NCI-H2081 treated with DMSO at 0.1 percent for 48 hours (cell line): ENCODE measurements around the gene EHBP1.
"Not testable (repeated sequence)": the region's sequence is repeated elsewhere in the genome, so short reads cannot be mapped to it uniquely, and the experiment has no call there.

Experiments
- DNase-seq: peaks from one replicate; lab custom pipeline; 2025; lab: John Stamatoyannopoulos, UW

Gene EHBP1

GRCh38 chr2:62736899-62737559 is 31.5 kb downstream of the EHBP1 start:
- no peak for DNase-seq

- no peak for DNase-seq
Measured at GRCh38 chr2:62738981-62739936, 33.7 kb downstream of the EHBP1 start.

DNA sequence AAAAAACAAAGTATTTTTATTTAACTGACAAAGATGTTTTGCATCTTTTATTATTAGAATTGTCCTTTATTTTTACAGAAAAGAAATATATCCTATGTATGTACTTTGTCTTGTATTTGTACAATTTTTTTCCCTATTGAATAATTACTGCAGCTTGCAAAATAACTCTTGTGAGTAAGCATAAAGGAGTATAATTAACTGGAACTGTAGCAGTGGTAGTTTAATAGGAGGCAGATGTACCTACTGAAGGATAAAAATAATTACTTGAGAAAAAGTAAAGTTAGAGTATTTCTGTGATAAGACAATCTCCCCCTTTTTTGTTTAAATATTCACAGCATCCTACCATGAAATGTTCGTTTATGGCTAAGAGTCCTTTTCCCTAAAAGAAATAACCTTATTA is 34.7 kb downstream of the EHBP1 start:
- no peak for DNase-seq

DNA sequence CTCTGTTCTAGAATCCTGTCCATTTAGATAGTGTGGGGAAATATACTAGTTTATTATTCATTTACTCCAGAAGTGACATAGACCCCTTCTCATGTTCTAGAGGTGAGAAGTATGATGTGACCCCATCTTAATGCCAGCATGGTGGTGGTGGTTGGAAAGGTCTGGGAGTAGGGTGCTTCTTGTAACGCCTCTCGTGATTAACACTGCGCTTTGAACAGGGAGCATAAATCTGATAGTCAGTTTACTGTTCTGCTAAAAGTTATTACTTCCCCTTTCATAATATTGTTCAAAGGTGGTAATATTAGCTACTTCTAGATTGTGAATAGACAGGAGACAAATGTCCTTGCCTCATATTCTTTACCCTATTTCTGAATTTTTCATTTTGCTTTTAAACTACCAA is 35.6 kb downstream of the EHBP1 start:
- DNase-seq, result no peak

DNA sequence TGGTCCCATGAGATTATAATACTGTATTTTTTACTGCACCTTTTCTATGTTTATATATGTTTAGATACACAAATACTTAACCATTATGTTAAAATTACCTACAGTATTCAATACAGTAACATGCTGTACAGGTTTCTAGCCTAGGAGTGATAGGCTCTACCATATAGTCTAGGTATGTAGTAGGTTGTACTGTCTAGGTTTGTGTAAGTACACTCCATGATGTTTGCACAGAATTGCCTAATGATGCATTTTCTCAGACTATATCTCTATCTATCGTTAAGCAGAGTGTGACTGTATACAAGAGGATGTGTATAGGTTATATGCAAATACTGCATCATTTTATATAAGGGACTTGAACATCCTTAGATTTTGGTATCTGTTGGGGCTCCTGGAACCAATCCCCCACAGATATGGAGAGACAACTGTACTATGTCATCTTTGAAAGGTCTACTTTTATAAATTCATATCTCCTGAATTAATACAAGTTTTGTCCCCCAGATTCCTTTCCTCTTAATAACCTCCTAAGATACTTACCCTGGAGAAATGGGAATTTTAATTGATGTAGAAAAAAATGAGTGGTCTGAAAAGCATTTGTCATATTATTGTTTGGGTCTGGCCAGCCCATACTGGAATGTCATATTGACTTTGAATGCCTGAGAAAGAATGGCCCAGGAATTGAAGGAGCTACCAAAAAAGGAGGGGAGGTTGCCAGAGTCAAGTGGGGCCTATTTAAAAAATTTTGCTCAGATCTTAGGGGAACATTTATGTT is 36.6 kb downstream of the EHBP1 start:
- DNase-seq, result no peak

- DNase-seq, result no peak
Measured at GRCh38 chr2:62743506-62743905, 38.0 kb downstream of the EHBP1 start.

- no peak for DNase-seq
Measured at GRCh38 chr2:62744603-62745002, 39.1 kb downstream of the EHBP1 start.

DNA sequence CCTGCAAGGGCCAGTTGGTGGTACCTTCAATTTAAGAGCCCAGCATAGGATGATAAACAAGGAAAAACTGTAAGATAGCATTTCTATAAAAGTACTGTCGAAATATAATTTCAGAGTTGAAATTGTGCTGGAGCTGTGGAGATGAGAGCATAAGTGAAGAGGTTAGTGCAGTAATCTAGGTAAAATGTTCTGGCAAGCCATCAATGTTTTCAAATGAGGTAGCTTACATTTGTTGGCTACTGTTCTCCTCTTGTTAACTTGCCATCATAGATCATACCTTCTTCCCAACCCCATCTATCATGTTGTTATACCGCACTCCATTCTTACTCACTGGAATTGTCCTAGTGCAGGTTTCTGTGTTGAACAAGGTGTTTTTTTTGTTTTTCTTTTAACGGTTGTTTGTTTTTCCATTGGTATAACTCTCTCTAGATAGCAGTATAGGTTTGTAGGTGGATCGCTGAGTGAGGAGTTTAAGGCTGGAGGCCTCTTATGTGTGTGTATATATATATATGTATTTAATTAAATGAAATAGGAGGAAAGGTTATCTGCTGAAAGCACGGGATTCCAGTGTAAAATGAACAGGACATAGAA is 40.5 kb downstream of the EHBP1 start:
- DNase-seq, result no peak

- no peak for DNase-seq
Measured at GRCh38 chr2:62747169-62747568, 41.7 kb downstream of the EHBP1 start.

DNA sequence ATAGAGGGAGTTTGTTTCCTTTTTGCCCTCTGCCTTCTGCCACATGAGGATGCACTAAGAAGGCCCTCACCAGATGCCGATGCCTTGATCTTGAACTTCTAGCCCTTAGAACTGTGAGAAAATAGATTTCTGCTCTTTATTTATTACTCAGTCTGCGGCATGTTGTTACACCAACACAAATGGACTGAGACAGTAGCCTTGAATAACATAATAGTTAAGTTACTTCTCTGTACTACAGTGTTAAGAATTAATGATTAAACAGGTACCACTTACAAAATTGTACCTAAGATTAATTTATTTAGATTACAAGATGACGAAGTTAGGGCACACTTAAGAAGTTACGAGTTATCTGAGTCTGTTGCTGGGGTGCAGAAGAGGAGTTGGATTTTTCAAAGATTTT is 42.4 kb downstream of the EHBP1 start:
- DNase-seq, result no peak

DNA sequence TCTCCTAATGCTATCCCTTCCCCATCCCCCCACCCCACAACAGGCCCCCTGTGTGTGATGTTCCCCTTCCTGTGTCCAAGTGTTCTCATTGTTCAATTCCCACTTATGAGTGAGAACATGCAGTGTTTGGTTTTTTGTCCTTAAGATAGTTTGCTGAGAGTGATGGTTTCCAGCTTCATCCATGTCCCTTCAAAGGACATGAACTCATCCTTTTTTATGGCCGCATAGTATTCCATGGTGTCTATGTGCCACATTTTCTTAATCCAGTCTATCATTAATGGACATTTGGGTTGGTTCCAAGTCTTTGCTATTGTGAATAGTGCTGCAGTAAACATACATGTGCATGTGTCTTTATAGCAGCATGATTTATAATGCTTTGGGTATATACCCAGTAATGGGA is 43.6 kb downstream of the EHBP1 start:
- DNase-seq, result not testable (repeated sequence)

GRCh38 chr2:62757029-62757428 is 51.5 kb downstream of the EHBP1 start:
- no peak for DNase-seq

DNA sequence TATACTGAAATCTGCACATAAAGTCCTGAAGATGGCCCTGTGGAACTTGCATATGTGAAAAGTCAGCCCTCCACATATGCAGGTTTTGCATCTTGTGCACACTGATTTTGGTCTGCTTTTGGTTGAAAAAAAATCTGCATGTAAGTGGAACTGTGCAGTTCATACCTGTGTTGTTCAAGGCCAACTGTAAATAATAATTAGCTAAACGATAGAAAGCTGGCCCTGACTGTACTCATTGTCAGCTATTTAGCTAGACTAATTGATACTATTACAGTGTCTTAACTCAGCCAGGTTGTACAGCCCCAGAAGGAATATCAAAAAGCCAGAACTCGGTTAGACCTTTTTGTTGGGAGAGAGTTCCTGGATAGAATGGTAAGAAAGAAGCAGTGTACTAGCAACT is 54.5 kb downstream of the EHBP1 start:
- DNase-seq, result no peak

- DNase-seq, result no peak
Measured at GRCh38 chr2:62760555-62760954, 55.0 kb downstream of the EHBP1 start.

DNA sequence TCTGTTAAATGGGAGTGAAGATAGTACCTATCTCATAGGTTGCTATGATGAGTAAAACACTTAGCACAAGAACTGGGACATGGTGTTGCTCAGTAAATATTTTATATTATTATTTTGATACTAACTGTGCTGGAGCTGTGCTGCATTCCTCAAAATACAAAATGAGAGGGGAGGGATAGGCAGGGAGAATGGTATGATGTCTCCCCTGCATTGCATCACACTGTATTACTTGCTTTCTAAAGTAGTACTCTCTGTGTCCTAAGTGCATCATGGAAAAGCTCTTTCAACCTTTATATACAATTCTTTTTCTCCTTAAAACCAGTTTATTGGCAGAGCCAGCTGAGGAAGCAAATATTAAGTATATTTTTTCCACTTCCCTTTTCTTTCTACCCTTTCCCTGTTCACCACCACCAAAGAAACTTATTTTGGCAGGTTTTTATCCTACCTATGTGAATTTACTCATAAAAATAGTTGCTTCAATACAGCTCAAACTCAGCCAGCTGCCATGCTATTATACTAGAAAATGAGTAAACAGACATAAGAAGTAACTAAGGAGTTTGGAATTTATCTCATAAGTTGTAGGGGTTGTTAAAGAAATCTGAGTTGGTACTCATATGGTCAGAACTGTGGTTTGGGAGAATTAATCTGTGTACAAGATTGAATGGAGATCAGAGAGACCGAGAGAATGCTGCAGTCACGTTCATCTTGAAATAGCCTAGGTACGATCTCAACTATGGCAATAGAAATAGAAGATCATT is 60.3 kb downstream of the EHBP1 start:
- DNase-seq, result no peak

DNA sequence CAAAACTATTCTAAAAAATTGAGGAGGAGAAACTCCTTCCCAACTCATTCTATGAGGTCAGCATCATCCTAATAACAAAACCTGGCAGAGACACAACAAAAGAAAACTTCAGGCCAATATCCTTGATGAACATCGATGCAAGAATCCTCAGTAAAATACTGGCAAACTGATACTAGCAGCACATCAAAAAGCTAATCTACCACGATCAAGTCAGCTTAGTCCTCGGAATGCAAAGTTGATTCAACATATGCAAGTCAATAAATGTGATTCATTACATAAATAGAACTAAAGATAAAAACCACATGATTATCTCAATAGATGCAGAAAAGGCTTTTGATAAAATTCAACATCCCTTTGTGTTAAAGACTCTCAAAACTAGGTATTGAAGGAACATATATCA is 63.1 kb downstream of the EHBP1 start:
- DNase-seq, result no peak

DNA sequence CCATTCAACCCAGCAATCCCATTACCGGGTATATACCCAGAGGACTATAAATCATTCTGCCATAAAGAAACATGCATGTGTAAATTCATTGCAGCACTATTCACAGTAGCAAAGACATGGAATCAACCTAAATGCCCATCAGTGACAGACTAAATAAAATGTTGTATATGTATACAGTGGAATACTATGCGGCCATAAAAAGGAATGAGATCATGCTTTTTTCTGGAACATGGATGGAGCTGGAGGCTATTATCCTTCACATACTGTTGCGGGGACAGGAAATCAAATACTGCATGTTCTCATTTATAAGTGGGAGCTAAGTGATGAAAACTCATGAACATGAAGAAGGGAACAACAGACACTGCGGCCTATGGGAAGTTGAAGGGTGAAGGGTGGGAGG is 65.1 kb downstream of the EHBP1 start:
- no peak for DNase-seq

- DNase-seq, result no peak
Measured at GRCh38 chr2:62774555-62775366, 69.2 kb downstream of the EHBP1 start.

DNA sequence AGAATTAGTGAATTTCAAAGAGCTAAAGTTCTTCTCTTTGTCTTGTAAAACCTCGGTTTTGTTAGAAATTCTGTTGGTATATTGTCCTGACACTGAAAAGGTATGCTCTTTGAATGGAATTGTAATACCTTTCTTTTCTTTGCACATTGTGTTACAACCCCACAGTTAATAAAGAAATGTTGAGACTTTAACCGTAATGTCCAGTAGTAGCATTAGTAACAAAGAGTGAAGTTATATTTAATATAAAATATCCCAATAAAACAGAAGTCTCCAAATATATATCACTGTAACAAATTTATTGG is 69.8 kb downstream of the EHBP1 start:
- DNase-seq, result no peak

DNA sequence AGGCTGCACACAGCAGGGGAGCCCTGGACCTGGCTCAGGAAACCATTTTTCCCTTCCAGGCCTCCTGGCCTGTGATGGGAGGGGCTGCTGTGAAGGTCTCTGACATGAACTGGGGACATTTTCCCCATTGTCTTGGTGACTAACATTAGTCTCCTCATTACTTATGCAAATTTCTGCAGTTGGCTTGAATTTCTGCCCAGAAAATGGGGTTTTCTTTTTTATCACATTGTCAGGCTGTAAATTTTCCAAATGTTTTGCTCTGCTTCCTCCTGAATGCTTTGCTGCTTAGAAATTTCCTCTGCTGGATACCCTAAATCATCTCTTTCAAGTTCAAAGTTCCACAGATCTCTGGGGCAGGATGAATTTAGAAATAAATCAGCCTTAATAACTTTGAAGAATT is 78.2 kb downstream of the EHBP1 start:
- no peak for DNase-seq

DNA sequence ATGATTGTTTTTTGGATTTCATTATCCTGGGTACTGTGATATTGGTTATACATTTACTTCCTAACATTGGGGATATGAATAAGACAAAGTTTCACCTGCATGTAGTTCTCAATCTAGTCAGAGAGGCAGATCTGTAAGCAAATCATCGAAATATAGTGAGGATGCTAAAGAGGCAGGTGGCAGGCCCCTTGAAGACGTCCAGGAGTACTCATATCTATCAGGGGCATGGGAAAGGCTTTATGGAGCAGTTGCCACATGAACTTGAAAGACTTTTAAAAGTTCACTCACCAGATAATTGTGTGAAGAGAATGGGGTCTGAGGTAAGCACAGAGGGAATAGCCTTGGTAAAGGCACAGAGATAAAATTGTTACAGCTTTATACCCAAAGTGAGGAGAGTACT is 78.8 kb downstream of the EHBP1 start:
- no peak for DNase-seq
